Fibroblast of skin of scalp (primary cell): ENCODE measurements around the gene WBP4.

ENCODE experiments used
- DNase-seq: peaks from one replicate; pipeline ENCODE4 v3.0.0-alpha.2; 2013

The WBP4 gene

DNA sequence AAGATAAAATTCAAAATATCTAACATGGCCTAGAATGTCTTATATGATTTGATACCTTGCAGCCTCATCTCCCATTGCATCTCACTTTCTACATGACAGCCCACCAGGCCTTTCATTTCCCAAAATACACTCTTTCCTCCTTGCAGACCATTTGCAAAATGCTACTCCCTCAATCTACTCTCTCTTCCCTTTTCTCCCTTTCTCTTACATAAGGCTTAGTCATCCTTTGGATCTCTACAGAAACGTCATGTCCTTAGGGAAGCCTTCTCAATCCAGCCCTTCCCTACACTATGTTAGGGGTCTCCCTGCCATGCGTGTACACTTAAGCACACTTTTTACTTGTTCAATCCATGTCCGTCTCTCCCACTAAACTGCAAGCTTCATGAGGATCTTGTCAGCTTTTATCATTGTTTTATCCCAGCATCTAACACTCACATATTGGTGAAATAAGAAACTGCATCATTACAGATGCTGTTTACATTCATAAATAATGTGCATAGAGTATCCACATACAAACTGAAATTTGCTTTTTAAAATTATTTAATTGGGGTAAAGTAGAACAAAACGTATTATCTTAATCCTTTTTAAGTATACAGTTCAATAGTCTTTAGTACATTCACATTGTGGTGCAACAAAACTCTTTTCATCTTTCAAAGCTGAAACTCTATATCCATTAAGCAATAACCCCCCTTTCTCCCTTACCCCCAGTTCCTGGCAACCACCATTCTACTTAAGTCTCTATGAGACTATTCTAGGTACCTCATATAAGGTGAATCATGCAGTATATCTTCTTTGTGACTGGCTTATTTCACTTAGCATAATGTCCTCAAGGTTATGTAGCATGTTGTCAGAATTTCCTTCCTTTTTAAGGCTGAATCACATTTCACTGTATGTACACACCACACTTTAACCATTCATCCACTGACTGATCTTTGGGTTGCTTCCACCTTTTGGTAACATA is 11.5 kb upstream of the WBP4 start:
- no peak for DNase-seq

DNA sequence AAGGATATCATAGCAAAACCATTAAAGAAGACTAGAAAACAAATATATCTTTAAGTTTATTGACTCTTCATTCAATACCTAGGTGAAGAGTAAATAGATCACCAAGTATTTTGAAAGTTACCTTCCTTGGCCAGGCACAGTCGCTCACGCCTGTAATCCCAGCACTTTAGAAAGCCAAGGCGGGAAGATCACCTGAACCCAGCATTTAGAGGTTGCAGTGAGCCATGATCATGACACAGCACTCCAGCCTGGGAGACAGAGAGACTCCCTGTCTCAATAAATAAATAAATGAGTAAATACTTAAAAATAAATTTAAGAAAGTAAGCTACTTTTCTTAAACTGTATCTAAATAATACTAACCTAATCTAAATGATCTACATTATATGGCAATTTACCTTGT is 8.9 kb upstream of the WBP4 start:
- DNase-seq, result no peak

DNA sequence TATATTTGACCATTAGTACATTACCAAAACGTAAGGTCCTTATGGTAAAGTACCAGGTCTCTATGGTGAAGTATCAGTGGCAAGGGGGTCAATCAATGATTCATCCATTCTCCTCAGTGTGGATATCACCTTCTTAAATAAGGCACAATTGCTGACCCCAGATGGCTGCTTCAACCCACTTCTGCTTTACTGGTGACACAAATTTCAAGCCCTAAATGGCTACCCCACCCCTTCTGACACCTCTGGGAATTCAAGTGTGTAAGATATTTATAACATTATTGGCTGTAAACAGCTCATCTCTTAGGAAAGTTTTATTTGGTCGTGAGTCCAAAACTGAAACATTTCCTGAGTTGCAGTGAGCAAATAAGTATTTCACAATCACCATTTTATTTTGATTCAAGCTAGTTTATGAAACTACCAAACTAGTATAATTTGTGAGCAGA is 7.9 kb upstream of the WBP4 start:
- DNase-seq, result peak; percentile 42

DNA sequence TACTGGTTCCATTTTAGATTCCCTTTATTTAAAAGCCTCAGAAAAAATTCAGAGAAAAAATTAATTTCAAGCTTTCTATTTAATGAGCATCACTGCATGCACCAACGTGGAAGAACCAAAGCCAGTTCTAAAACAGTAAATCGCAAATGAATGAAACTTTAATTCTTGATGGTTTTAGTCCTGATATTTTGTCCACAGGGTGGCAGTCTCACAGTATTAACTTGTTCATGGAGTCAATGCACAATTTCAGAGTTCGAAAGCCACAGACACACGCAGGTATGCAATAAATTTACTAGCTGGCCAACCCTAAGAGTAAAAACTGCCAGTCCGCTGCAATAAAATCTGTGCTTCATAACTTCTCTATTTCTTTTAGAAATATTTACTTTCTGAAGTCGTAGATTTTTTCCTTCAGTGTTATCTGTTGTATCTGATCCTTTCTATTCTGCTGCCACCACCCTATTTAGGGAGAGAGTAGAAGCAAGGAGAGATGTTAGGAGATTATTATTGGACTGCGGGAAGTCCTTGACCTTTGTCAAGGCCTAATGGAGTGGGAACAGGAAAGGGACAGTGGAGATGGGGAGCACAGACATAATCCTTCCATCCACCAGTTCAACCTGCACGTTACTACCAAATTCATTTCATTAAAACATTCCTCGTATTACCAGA is 7.0 kb upstream of the WBP4 start:
- DNase-seq, result peak; percentile 54

DNA sequence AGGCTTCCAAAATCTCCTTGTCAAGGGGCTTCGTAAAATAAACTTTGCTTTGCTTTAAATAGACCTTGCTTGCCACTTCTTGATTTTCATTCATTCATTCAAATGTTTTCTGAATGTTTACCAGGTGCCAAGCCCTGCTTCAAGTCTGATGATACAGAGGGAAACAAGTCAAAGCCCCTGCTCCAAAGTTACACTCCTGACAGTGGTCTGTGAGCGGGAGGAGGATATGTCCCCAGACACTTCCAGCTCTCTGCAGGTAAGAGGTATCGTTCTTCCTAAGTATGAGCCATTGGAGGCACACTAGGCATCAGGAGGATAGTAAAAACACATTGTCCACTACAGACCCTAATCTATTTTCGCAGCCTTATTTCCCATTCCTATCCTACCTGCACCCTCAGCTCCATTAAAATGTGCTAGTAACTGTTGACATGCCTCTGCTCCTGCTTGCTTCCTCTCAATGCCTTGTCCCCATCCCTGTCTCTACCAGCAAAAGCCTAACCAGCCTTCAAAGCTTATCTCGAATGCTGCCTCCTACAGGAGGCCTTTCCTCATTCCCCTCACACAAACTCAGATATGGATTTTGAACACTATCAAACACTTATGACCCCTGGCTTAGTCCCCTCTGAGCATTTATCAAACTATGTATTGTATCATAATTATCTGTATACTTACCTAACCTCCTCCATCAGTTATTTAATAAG is 6.2 kb upstream of the WBP4 start:
- no peak for DNase-seq

DNA sequence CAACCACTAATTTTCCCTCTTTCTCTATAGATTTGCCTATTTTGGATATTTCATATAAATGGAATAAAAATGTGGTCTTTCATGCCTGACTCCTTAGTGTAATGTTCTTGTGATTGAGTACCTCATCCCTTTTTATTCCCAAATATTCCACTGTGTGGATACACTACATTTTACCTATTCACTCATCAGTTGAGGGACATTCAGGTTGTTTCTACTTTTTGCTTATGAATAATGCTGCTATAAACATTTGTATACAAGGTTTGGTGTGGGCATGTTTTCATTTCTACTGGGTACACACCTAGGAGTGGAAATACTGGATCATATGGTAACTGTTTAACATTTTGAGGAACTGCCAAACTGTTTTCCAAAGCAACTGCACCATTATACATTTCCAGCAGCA is 5.1 kb upstream of the WBP4 start:
- no peak for DNase-seq

DNA sequence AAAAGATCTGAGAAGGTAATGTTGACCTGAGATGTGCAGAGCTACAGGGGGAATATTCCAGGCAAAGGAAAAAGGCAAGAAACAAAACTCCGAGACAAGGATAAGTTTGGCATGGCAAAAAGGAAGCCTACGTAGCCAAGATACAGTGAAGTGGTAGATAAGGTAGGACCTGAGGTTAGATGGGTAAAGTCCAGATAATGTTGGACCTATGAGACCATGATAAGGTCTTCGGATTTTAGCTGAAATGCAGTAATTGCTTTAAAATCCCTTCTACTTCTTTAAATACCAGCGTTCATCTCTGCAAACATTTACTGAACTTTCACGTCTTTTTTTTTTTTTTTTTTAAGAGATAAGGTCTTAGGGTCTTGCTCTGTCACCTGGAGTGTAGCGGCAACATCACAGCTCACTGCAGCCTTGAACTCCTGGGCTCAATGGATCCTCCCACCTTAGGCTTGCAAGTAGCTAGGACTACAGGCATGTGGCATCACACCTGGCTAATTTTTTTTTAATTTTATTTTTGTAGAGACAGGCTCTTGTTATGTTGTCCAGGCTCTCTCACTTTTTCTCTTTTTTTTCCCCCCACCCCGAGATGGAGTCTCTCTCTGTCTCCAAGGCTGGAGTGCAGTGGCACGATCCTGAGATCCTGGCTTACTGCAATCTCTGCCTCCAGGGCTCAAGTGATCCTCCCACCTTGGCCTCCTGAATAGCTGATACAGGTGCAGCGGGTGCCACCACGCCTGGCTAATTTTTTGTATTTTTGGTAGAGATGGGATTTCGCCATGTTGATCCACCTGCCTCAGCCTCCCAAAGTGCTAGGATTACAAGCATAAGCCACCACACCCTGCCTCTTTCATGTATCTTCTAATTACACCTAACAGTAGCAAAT is 4.2 kb upstream of the WBP4 start:
- DNase-seq, result no peak

DNA sequence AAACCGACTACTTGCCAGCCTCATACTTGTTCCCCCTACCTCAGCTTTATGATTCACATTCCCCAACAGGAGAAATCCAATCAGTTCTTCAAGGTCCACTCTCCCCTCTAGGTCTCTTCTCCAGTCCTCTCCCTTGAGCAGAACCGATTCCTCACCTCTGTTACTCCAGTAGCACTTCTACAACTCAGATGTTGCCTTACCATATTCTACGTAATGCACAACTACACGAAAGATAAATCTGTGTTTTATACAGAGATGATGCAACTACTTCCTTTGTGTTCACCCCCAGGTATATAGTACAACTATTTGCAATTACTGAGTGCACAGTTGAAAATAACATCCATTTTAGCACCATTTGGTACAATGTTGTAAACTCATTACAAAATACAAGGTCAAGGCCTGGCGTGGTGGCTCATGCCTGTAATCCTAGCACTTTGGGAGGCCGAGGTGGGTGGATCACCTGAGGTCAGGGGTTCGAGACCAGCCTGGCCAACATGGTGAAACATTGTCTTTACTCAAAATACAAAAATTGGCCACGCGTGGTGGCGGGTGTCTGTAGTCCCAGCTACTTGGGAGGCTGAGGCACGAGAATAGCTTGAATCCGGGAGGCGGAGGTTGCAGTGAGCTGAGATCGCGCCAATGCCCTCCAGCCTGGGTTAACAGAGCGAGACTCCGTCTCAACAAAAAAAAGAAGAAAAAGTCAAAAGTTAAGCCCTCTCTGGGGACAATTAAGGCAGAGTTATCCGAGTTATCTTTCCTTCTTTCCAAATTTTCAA is 2.8 kb upstream of the WBP4 start:
- no peak for DNase-seq

DNA sequence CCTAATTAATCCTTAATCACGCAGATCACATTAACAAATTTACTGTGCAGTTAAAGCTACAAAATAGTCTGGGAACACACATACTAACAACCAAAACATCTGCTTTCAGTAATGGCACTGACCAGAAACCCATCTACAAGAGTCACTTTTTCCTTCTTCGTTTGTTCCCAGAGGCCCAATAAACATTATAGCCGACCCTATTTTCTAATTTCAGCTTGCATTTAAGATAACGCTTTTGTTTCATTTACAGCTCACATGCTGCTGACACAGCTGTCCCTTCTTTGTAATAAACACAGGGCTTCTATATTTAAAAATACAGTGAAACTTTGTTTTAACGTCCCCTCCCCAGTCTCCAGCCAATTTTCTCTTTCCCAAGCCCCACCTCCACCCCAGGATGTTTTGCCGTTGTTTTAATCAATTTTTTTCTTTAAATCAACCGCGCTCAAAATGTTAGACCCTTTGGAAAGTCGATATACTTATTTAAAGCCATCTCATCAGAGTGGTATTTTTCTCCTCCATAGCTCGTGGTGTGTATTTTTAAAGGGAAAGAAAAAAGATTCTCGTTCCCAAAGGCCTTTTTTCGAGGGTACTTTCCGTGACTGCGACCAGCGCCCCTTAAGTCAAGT is 1.7 kb upstream of the WBP4 start:
- DNase-seq, result peak; percentile 11

DNA sequence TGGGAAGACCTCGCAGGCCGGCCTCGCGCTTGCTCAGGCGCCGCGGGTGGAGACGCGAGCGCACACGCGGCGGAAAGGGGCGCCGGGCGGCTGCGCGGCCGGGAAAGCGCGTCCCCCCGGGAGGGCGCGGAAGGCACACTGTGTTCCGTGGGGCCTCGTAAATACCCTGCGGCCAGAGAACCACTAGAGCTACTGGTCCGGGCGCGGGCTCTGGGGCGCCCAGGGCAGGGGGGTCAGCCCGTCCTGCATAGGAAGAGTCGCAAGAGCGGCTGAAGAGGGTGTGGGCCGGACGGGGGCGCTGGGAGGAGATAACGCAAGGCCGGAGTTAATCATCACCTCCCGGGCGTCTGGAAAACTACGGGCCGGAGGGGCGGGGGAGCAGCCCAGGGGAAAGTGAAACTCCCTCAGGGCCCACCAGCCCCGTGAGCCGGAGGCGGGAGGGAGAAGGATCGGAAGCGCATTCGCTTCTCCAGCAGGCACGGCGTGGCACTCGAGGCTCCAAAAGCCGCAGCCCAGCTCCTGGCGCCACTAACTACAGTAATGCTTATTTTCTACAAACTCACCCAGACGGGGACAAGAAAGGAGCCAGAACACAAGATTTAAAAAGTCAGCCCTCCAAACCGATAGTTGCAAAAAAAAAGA is 1.1 kb upstream of the WBP4 start:
- peak; percentile 95 for DNase-seq

DNA sequence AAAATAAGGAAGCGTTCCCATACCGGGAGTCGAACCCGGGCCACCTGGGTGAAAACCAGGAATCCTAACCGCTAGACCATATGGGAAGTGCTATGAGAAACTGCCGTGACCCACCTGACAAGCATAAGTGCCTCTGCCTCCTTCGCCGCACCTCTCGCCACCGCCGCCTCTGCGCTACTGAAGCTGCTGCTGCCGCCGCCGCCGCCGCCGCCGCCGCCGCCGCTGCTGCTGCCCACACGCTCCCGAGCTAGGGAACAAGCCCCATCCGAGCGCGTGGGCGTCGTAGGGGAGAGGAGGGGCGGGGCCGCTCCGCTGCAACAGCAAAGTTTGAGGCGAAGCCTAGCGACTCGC is 610 bp upstream of the WBP4 start:
- DNase-seq, result peak; percentile 89

DNA sequence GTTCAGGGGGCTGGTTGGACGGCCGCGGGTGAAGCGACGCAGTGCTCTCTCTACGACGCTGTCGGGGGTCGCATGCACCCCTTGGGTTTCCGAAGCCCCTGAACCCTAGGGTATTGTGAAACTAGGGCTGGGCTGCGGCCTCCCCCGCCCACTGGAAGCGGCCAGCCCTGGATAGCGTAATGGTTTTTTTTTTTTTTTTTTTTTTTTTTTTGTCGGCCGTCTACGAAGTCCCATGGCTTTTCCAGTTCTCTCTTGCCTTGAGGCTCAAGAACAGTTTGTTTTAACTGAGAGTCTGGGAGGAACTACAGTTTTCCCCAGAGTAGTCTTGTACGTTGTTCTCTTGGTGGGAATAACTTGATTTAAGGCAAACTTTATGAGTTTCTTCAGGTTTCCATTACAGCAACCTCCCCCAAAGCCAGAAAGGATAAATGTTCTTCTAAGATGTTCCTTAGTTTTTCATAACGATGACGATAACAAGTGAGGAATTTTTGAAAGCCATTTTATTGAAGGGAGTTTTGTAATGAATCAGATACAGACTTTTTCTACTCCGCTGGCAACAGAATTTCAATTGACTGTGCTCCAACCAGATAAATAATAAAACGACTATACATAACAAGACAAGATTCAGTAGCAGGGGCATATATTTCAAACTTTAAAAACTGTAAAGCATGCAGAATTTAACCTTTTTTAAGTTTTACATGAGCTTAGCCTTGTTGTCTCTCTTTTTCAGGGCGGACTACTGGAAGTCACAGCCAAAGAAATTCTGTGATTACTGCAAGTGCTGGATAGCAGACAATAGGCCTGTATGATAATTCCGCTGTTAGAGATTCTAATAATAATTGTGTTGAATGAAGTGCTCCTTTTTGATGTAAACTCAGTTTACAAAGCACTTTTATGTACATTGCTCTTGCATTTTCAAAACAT is 867 bp downstream of the WBP4 start:
- DNase-seq, result peak; percentile 65

DNA sequence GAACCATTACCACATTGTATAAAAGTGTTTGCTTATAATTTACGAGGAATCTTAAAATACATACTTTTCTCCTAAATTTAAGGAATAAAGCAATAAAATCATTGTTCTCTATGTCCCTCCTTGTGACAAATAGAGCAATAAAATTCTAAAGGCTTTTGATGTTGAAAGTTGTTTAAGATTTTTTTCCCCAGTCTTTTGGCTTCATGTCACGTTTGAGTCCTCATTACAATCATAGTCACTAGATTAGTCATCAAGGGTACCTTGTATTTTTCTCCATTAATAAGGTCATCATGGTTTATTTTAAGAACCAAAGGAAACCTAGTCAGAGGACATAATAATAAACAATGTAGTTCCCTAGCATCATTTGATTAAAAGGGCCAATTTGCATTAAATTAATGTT is 3.2 kb downstream of the WBP4 start:
- peak; percentile 69 for DNase-seq

DNA sequence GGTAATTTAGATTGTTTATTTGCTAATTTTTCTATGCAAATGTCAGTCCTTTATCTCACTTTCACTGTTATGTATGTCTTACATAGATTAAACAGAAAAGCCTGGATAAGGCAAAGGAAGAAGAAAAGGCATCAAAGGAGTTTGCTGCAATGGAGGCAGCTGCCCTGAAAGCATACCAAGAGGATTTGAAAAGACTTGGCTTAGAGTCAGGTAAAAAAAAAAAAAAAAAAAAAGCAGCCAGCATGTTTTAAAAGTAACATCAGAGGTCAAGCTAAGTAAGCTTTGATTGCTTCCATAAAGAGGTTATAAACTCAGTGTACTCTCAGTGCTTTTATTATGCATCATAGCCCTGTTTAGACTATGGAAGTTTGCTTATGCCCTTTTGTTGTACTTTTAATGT is 3.8 kb downstream of the WBP4 start:
- DNase-seq, result peak; percentile 48

DNA sequence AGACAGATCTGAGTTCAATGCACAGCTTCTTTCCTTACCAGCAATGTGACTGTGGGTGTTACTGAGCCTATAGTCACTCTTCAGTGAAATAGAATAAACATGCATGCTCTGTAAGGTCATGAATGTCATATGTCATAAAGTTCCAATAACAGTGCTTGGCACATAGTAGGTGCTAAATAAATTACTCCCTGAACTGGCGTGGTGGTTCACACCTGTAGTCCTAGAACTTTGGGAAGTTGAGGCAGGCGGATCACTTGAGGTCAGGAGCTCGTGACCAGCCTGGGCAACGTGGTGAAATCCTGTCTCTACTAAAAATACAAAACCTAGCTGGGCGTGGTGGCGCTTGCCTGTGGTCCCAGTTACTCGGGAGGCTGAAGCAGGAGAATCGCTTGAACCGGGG is 13.2 kb downstream of the WBP4 start:
- DNase-seq, result no peak

DNA sequence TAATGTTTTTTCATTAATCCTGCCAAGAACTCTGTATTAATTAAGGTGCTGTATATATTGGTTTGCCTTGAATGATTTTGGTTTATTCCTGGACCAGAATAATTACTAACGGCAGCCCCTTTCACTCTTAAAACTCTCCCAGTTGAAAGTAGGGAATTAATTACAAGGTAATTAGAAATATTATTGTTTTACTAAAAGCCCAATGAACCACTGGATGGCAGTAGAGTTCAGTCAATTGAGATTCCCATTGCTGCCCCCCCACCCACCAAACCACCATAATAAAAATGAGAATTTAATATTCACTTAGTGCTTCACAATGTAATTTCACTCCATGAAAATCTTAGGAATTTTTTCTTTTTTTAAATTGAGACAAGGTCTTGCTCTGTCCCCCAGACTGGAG is 13.7 kb downstream of the WBP4 start:
- peak; percentile 43 for DNase-seq

DNA sequence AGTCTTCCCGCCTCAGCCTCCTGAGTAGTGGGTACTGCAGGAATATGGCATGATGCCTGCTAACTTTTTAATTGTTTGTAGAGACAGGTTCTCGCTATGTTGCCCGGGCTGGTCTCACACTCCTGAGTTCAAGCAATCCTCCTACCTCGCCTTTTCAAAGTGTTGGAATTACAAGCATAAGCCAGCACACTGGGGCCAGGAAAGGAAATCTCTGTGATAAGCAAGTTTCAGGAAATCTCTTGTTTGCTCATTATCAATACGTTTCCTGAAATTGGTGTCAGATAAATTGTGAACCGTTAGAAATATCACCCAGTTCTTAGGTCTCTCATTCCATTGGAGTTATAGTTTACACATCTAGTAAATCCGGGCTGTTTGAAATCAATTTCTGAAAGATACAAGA is 14.2 kb downstream of the WBP4 start:
- no peak for DNase-seq

DNA sequence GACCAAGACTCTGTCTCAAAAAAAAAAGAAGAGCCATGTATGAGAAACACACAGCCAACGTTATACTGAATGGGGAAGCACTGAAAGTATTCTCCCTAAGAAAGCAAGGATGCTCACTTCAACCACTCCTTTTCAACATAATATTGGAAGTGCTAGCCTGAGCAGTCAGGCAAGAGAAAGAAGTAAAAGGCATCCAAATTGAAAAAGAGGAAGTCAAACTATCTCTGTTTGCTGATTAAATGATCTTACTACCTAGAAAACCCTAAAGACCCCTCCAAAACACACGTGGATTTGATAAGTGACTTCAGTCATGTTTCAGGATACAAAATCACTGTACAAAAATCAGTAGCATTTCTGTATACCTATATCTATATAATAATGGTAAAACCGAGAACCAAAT is 16.2 kb downstream of the WBP4 start:
- no peak for DNase-seq

DNA sequence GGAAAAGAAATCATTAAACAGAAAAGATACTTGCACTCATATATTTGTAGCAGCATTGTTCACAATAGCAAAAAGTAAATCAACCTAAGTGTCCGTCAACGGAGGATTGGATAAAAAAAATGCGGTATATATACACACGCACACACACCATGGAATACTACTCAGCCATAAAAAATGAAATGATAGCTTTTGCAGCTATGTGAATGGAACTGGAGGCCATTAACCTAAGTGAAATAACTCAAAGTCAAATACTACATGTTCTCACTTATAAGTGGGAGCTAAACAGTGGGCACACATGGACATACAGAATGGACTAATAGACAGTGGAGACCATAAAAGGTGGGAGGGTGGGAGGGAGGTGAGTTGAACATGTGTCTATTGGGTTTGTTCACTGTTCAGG is 18.4 kb downstream of the WBP4 start:
- no peak for DNase-seq
